Prostate gland (tissue), 2 donors: ENCODE results near the gene SBF1. TPM values are rescaled to one million over a fixed set of nuclear protein-coding genes. Genes with fewer than 3 reads are reported as not detected.
"Not testable (repeated sequence)": the region's sequence is repeated elsewhere in the genome, so short reads cannot be mapped to it uniquely, and the experiment has no call there.

Experiments used
- DNase-seq: peaks from one replicate; pipeline ENCODE4 v3.0.0-alpha.2; 2019; ENCODE audit warnings: low spot score
- H3K27ac ChIP-seq, 2 donors: fragments of 200-600 bp; sonication (generic); 2 replicates each; pipeline ENCODE4 v1.5.1; 2017 to 2019
- H3K27me3 ChIP-seq: fragments of 200-600 bp; sonication (generic); replicated peaks from 2 replicates; pipeline ENCODE4 v1.5.1; 2019; ENCODE audit not compliant: insufficient read depth
- H3K36me3 ChIP-seq, 2 donors: fragments of 200-600 bp; sonication (generic); 1 replicate in 1 of 2; 2 replicates in 1 of 2; pipeline versions ENCODE4 v1.5.1 to v1.8.1; 2017 to 2019
- H3K4me1 ChIP-seq: fragments of 200-600 bp; sonication (generic); replicated peaks from 2 replicates; pipeline ENCODE4 v1.5.1; 2019
- H3K4me3 ChIP-seq, 2 donors: fragments of 200-600 bp; sonication (generic); 2 replicates each; pipeline ENCODE4 v1.5.1; 2017 to 2019
- H3K9me3 ChIP-seq: fragments of 200-600 bp; sonication (generic); 2 replicates; pipeline ENCODE4 v1.5.1; 2017
- CTCF ChIP-seq, 4 experiments: fragments of 200-600 bp in 2 of 4; fragments of 450-650 bp in 2 of 4; sonication (generic) in 2 of 4; IDR thresholded peaks; 1 replicate in 3 of 4; 2 replicates in 1 of 4; pipeline ENCODE4 v1.5.1; 2016 to 2019; ENCODE audit warnings: antibody characterized with exemption in 4 of 4, mild to moderate bottlenecking in 2 of 4, moderate library complexity in 2 of 4
- POLR2A ChIP-seq: fragments of 450-650 bp; IDR thresholded peaks from one replicate; pipeline ENCODE4 v1.6.1; 2016; ENCODE audit warnings: antibody characterized with exemption, mild to moderate bottlenecking
- POLR2AphosphoS5 ChIP-seq: sonication (generic); formaldehyde crosslinking; IDR thresholded peaks from one replicate; pipeline ENCODE4 v1.6.1; 2017; ENCODE audit warnings: antibody characterized with exemption
- WGBS: methylation state at CpG from one replicate; pipeline ENCODE4 v1.1.5; 2018; 5-methylcytosine and 5-hydroxymethylcytosine counted together
- intact Hi-C: fragments of 100-400 bp; cut with DNase I; formaldehyde crosslinking; loops from one replicate; pipeline ENCODE4 v1.14.2; 2022
- total RNA-seq, 2 donors: library from RNA; depleted of rRNA; stranded (reverse); fragments of >200 nt; gene quantifications; one replicate each; pipeline ENCODE4 v1.1.0, GENCODE V29; 2016

The SBF1 gene
- total RNA-seq, 2 donors from 2014 or later: 44.9 to 144 TPM

- H3K27ac ChIP-seq: no peak overlapping the region
- no peaks in the 10 kb centered on the region for H3K4me1 ChIP-seq
- no peak for DNase-seq
- no peaks in the 10 kb centered on the region for H3K27me3 ChIP-seq
- no peak for TF ChIP-seq CTCF (IDR thresholded peaks at IDR 0.05)
- TF ChIP-seq POLR2A: no peak
- no peak for TF ChIP-seq POLR2AphosphoS5
- peaks cover 12 to 50% of the 10 kb centered on the region in 2 donors for H3K36me3 ChIP-seq
- WGBS: 91% methylated on average over 13 of the region's 13 CpGs
- intact Hi-C loops: no loop called here
- no peak overlapping the region for H3K4me3 ChIP-seq
- no peaks in the 10 kb centered on the region for H3K9me3 ChIP-seq
Measured at GRCh38 chr22:50417411-50418210, 57.2 kb downstream of the SBF1 start.

- H3K4me1 ChIP-seq: no peaks in the 10 kb centered on the region
Measured at GRCh38 chr22:50416996-50417395, 57.8 kb downstream of the SBF1 start.

GRCh38 chr22:50415426-50415825, 59.4 kb downstream of the SBF1 start:
- Histone ChIP-seq H3K9me3 (no peaks in the 10 kb centered on the region), H3K4me3 (no peak overlapping the region), H3K27ac (no peak overlapping the region), H3K36me3 (peaks cover 8 to 45% of the 10 kb centered on the region in 2 donors), H3K4me1 (no peaks in the 10 kb centered on the region), H3K27me3 (no peaks in the 10 kb centered on the region)
- WGBS: 92% methylated on average over 12 of the region's 12 CpGs
- TF ChIP-seq POLR2A (no peak), CTCF (IDR thresholded peaks at IDR 0.05) (no peak), POLR2AphosphoS5 (no peak)
- no peak for DNase-seq
- intact Hi-C loops: no loop called here

More at GRCh38 chr22:50416996-50417395, 57.8 kb downstream of the SBF1 start:
- DNase-seq: no peak
- Histone ChIP-seq H3K4me3 (no peak overlapping the region), H3K27me3 (no peaks in the 10 kb centered on the region), H3K27ac (no peak overlapping the region), H3K9me3 (no peaks in the 10 kb centered on the region), H3K36me3 (peaks cover 12 to 45% of the 10 kb centered on the region in 2 donors)
- intact Hi-C loops: no loop called here
- TF ChIP-seq POLR2AphosphoS5 (no peak), POLR2A (no peak), CTCF (IDR thresholded peaks at IDR 0.05) (no peak)
- 86% methylated on average over 8 of the region's 8 CpGs for WGBS

- no peak for TF ChIP-seq POLR2A
- Histone ChIP-seq H3K36me3 (peaks cover 3 to 40% of the 10 kb centered on the region in 2 donors), H3K27me3 (no peaks in the 10 kb centered on the region), H3K4me1 (no peaks in the 10 kb centered on the region), H3K9me3 (no peaks in the 10 kb centered on the region), H3K4me3 (no peak overlapping the region), H3K27ac (no peak overlapping the region)
- WGBS: 91% methylated on average over 31 of the region's 31 CpGs
- DNase-seq: no peak
- intact Hi-C loops: no loop called here
Measured at GRCh38 chr22:50414476-50415248, 60.2 kb downstream of the SBF1 start.

GRCh38 chr22:50408954-50409353, 65.9 kb downstream of the SBF1 start:
- H3K4me3 ChIP-seq, H3K27me3 ChIP-seq, H3K4me1 ChIP-seq, H3K9me3 ChIP-seq, DNase-seq, intact Hi-C loops, H3K27ac ChIP-seq, H3K36me3 ChIP-seq: not testable (repeated sequence)
- 76% methylated on average over 9 of the region's 9 CpGs for WGBS
